Measurements from ENCODE around the gene HSPH1.

Gene HSPH1

DNA sequence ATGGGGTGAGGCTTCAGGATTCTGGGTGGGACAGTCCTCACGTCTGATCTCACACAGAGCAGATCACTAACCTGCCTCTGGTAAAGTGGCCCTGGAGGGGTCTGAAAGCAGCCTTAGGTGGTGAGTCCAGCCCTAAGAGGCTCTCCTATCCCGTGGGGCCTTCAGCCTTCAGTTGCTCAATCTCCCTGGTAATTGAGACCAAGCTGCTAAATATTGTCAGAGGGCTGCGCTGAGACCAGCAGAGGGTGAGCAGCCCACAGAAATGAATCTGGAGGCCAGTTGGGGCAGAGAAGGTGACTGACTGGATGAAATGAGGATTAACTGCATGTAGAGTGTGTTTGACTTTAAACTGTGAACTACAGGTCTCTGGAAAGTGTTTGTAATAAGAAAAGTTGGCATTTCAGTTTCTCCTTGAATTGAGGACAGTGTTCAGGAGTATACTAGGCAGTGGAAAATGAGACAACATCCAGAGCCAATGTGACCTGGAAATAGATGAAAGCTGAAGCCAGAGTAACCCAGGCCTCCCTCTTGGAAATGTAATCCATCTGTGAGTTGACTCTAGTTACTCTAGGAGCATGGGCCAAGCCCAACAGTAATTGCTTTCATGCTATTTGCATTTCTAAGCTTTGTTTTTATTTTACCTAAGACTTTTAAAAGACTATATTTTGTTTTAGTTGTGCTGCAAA lies 14.3 kb upstream of the HSPH1 start:
- no peak for DNase-seq

DNA sequence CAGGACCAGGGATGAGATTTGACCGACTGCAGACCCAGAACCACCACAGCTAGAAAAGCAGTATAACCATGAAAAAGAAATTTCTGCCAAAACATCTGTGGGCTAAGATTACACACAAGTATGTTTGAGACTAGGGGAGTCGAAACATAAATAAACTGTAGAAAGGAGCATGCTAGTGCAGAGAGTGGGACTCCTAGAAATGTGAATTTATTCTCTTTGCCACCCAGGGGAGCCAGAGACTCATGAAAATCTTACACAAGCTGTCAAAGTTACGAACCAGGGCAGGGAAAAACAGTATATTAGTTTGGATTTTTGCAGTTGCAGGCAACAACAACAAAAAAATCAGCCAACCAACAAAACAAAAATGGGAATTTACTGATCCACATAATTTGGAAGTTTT lies 12.3 kb upstream of the HSPH1 start:
- no peak for DNase-seq

DNA sequence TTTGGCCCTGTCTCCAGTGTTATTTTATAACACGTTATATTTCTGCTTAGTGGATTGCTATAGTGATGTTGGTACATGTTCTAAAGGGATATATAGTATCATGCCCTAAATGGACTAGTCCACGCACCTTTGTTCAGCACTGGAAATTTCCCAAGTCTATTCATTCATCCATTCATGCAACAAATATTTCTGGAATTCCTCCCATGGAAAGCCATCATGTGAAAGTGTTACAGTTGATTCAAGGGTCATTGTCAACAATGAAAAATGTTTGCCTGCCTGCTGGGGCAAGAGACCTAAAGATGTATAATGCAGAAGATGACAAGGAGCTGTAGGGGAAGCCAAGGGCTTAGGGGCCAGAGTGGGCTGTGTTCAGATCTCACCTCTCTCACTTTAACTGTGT lies 10.8 kb upstream of the HSPH1 start:
- DNase-seq = no peak

DNA sequence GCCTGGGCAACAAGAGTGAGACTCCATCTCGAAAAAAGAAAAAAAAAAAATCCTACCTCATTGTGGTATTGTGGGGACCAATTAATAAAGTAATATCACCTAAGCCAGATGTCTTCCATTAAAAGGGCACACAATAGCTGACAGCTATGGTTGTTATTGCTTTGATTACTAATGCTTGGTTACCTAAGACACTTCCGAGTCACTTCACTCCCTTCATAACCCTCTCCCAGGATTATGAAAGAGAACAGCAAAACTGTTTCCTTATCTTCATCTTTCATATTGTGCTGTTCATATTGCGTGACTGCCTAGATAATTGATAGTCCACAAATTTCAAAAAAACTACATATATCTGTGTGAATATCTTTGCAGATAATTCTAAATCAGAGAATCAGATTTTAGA lies 10.3 kb upstream of the HSPH1 start:
- DNase-seq = no peak

- no peak for DNase-seq
Measured at GRCh38 chr13:31168736-31169135, 7.0 kb upstream of the HSPH1 start.

- DNase-seq = no peak
Measured at GRCh38 chr13:31168166-31168565, 6.5 kb upstream of the HSPH1 start.

GRCh38 chr13:31167490-31167889 lies 5.8 kb upstream of the HSPH1 start:
- DNase-seq = no peak

- no peak for DNase-seq
Measured at GRCh38 chr13:31166591-31166990, 4.9 kb upstream of the HSPH1 start.

GRCh38 chr13:31162151-31163008 lies 676 bp upstream of the HSPH1 start:
- peak; percentile 87 for DNase-seq

- peak; percentile 62 for DNase-seq
Measured at GRCh38 chr13:31160857-31161556, 697 bp downstream of the HSPH1 start.

DNA sequence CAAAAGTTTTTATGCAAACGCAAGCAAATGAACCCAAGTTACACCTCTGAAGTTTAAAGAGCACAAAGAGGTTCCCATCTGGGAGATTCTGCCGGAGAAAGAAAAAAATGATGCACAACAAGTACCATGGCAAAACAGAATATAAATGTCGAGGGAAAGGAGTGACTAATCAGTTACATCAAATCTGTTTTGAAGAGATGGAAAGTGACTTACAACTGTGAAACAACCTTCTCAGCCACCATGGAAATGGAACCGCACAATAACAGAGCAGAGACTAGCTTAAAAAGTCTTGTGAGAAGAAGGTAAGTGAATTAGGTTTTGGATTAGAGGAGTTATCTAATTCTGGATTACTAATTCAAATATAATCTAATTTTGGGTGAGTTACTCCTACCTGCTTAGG lies 2.4 kb downstream of the HSPH1 start:
- no peak for DNase-seq

GRCh38 chr13:31154939-31155338 lies 6.8 kb downstream of the HSPH1 start:
- no peak for DNase-seq

DNA sequence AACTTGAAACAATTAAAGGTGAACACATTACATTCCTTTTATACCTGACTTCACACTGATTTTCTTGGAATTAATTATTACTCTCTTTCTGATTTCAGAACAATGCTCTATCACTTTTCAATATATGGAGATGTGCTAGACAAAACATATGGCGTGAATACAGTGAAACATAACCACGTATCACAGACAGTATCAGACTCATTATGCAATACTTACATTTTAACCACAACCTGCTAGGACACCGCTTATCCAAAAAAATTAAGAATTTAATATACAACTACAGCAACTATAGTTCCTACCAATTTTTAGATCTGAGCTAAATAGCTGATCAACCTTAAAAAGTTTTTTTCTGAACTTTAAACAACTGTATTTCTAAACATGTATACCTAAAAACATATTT lies 9.9 kb downstream of the HSPH1 start:
- no peak for DNase-seq

- DNase-seq = no peak
Measured at GRCh38 chr13:31150315-31150985, 11.3 kb downstream of the HSPH1 start.

DNA sequence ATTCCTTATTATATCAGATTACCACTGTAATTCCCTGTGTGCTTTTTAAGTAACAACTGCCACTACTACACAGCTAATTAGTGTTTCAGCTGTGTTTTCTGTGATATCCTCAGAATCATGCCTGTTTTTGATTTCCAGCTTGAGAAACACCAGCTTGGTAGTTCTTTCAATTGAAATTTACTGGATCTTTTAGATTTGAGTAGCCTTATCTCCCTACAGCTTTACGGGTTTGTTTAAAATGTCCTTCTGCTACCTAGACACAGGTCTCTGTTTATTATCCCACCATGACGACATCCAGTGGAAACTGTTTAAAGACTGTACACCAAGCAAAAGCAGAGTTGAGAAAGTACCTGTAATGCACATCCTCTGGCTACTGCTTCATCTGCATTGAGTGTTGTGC lies 12.1 kb downstream of the HSPH1 start:
- DNase-seq = no peak

DNA sequence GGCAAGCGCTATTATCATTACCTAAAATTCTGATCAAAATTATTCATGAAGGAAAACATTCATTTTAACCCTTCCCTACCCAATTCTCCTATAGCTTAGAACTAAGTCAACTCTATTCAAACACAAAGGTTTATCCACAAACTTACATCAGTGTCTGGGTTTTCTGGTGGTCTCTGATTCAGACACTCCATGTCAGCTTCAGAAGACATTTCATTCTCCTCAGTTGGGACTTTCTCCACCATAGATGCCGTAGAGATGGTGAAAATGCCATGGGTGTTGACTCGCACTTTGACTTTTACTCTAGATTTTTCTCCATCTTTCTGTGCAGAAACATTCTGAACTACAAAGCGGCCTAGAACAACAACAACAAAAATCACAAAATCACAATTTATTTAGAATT lies 16.3 kb downstream of the HSPH1 start:
- no peak for DNase-seq

- DNase-seq = no peak
Measured at GRCh38 chr13:31138515-31138914, 23.2 kb downstream of the HSPH1 start.

- no peak for DNase-seq
Measured at GRCh38 chr13:31136724-31137123, 25.0 kb downstream of the HSPH1 start.

DNA sequence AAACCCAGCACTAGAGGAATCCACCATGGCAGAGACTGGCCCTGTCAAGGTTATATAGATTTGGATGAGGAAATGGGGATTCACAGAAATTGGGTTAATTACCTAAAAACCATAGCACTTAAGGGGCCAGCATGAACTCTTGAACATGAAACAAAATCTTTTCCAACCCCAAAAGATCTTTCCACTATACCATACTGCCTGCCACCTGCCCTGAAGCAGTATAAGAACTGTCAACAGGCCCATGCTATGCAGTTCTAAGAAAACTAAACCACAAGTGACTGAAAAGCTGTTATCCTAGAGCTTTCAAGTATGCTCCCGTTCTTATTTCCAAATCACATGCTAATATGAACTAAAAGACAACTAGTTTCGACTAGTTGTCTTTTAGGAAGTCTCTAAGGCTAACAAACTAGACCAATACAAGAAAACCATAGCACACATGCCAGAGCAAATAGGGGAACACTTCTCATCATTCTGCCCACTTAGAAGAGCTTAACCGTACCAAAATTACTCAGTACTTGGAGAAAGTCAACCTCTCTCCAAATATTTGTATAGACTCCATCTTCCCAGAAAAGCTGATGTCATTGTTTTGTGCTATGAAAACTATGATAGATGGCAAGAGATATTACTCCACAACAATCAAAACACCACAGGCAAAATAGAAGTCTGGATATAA lies 27.5 kb downstream of the HSPH1 start:
- no peak for DNase-seq

DNA sequence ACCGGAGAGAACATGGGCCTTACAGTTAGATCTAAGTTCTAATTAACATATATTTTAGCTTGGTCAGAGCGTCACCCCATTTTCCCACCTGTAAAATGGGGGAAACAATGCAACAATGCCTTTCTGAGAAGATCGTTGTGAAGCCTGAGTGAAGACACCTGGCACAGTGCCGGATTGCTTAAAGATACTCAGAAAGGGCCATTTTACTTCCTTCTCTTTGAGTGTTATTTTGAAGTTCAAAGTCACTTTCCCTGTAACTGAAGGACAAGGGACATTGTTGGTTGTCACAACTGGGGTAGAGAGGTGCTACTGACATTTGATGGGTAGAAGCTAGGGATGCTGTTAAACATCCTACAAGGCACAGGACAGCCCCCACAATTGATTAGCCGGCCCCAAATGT lies 28.1 kb downstream of the HSPH1 start:
- DNase-seq = no peak

- DNase-seq = no peak
Measured at GRCh38 chr13:31131470-31131961, 30.2 kb downstream of the HSPH1 start.

GRCh38 chr13:31129419-31129818 lies 32.3 kb downstream of the HSPH1 start:
- DNase-seq = no peak

DNA sequence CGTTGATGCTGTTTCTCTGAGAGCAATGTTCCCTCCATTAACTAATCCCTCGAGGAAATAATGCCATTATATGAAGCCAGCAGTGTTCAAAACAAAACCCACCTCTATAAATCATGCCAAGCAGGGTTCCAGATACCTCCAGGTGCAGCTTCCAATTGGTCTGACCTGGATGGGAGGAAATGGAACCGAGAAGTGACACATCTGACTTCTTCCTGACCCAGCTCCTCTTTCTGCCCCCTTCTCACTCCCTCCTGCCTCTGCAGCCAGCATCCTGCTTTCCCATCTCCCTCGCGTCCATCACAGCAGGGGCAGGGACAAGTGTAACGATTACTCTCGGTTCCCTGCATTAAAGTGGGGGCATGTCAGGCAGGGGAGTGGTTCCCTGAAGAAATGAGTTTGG lies 37.5 kb downstream of the HSPH1 start:
- no peak for DNase-seq

Measured in stimulated activated CD4-positive, alpha-beta T cell treated with anti-CD3 and anti-CD28 coated beads, Interleukin-12 subunit alpha, Interleukin-12 subunit beta, amount 100 ng/mL, for 4 hours (primary cell).